Caco-2 (cell line): ENCODE measurements around the gene ARSB. TPM values are rescaled to one million over a fixed set of nuclear protein-coding genes. Genes with fewer than 3 reads are reported as not detected.

ENCODE experiments used
- BruUV-seq: library from RNA; stranded (reverse); fragments of 400-500 nt; replicated peaks from 2 replicates; lab custom pipeline; 2021; lab: Mats Ljungman, UMichigan
- CTCF ChIA-PET: fragments of 300-600 bp; sonication (Branson Sonifier 250); formaldehyde crosslinking; loops from one replicate; lab custom pipeline; 2022; ENCODE audit warnings: antibody characterized with exemption; lab: Charles Lee
- POLR2A ChIA-PET: fragments of 300-600 bp; sonication (Branson Sonifier 250); formaldehyde crosslinking; loops from one replicate; lab custom pipeline; 2022; ENCODE audit warnings: antibody characterized with exemption; lab: Charles Lee
- DNase-seq, 2 experiments: peaks; one replicate each; pipeline versions ENCODE4 v3.0.0 to v3.0.0-alpha.2; 2020 to 2022
- H3K27me3 ChIP-seq: replicated peaks from 2 replicates; pipeline ENCODE4 v1.6.0; 2011; ENCODE audit warnings: low read length; ENCODE audit not compliant: control insufficient read depth, insufficient read depth
- H3K36me3 ChIP-seq: 2 replicates; pipeline ENCODE4 v1.5.1; 2011; ENCODE audit warnings: low read length; ENCODE audit not compliant: control insufficient read depth, insufficient read depth
- H3K4me1 ChIP-seq: fragments of 250-450 bp; sonication (Bioruptor Pico); 2 replicates; pipeline ENCODE4 v1.5.1; 2020; ENCODE audit warnings: mild to moderate bottlenecking
- H3K4me3 ChIP-seq: 2 replicates; pipeline ENCODE4 v1.5.1; 2011; ENCODE audit warnings: low read depth, mild to moderate bottlenecking, control low read depth, low read length
- H3K9me3 ChIP-seq: fragments of 250-450 bp; sonication (Bioruptor Pico); 2 replicates; pipeline ENCODE4 v1.5.1; 2020; ENCODE audit warnings: mild to moderate bottlenecking, moderate library complexity
- H3K27ac Mint-ChIP-seq: one replicate; pipeline ENCODE4 v1.8.0; 2022; ENCODE audit warnings: mixed read lengths; ENCODE audit not compliant: unreplicated experiment
- H3K27me3 Mint-ChIP-seq: one replicate; pipeline ENCODE4 v1.8.0; 2022; ENCODE audit warnings: mixed read lengths; ENCODE audit not compliant: insufficient read depth, unreplicated experiment
- H3K36me3 Mint-ChIP-seq: one replicate; pipeline ENCODE4 v1.8.0; 2022; ENCODE audit warnings: mild to moderate bottlenecking, mixed read lengths; ENCODE audit not compliant: insufficient read depth, unreplicated experiment
- H3K4me1 Mint-ChIP-seq: one replicate; pipeline ENCODE4 v1.8.0; 2022; ENCODE audit warnings: low read depth, mixed read lengths; ENCODE audit not compliant: unreplicated experiment
- H3K4me3 Mint-ChIP-seq: one replicate; pipeline ENCODE4 v1.8.0; 2022; ENCODE audit warnings: mild to moderate bottlenecking, moderate library complexity, mixed read lengths; ENCODE audit not compliant: unreplicated experiment
- H3K9me3 Mint-ChIP-seq: one replicate; pipeline ENCODE4 v1.8.0; 2022; ENCODE audit warnings: mixed read lengths; ENCODE audit not compliant: unreplicated experiment
- CTCF ChIP-seq, 2 experiments: fragments of 200-600 bp in 1 of 2; IDR thresholded peaks; 1 replicate in 1 of 2; 2 replicates in 1 of 2; pipeline versions ENCODE4 v1.5.1 to v1.8.0; 2011 to 2022; ENCODE audit warnings: antibody characterized with exemption in 1 of 2, control low read depth in 1 of 2, inconsistent platforms in 1 of 2, low read depth in 1 of 2, low read length in 1 of 2, mild to moderate bottlenecking in 1 of 2, moderate library complexity in 1 of 2; ENCODE audit not compliant: insufficient read depth in 1 of 2, severe bottlenecking in 1 of 2, unreplicated experiment in 1 of 2
- intact Hi-C: fragments of 100-400 bp; cut with micrococcal nuclease; formaldehyde crosslinking; loops from one replicate; pipeline ENCODE4 v1.10.0; 2022; ENCODE audit not compliant: unreplicated experiment
- total RNA-seq: library from RNA; stranded (reverse); gene quantifications from 2 replicates; pipeline ENCODE4 v1.2.3, GENCODE V29; 2022

Gene ARSB
- total RNA-seq, 1 experiment from 2014 or later = 17.4 TPM

- Histone ChIP-seq H3K9me3 (0 out of 2 replicates have a peak, but pooled peaks cover 3% of the 10 kb centered on the region), H3K4me3 (no peak overlapping the region), H3K27me3 (no peaks in the 10 kb centered on the region), H3K4me1 (no peaks in the 10 kb centered on the region), H3K36me3 (no peaks in the 10 kb centered on the region)
- intact Hi-C loops = no loop called here
- Mint-ChIP-seq H3K36me3 (no peaks in the 10 kb centered on the region), H3K27me3 (no peaks in the 10 kb centered on the region), H3K9me3 (peaks cover 10% of the 10 kb centered on the region), H3K27ac (no peak overlapping the region), H3K4me1 (no peaks in the 10 kb centered on the region), H3K4me3 (no peak overlapping the region)
- CTCF ChIA-PET = no interaction called here
- POLR2A ChIA-PET = no interaction called here
- no peak for TF ChIP-seq CTCF (IDR thresholded peaks at IDR 0.05; ENCODE audit: insufficient read depth in 1 of 2, low read depth in 1 of 2, low read length in 1 of 2, severe bottlenecking in 1 of 2, unreplicated experiment in 1 of 2)
- no TSS peak for BruUV-seq
- DNase-seq = no peak
Observed at GRCh38 chr5:78843436-78843835, 141.7 kb downstream of the ARSB start.

- Histone ChIP-seq H3K4me3 (no peak overlapping the region), H3K9me3 (0 out of 2 replicates have a peak, but pooled peaks cover 3% of the 10 kb centered on the region), H3K36me3 (no peaks in the 10 kb centered on the region), H3K27me3 (no peaks in the 10 kb centered on the region), H3K4me1 (no peaks in the 10 kb centered on the region)
- Mint-ChIP-seq H3K27ac (no peak overlapping the region), H3K36me3 (no peaks in the 10 kb centered on the region), H3K4me1 (no peaks in the 10 kb centered on the region), H3K27me3 (no peaks in the 10 kb centered on the region), H3K9me3 (peaks cover 10% of the 10 kb centered on the region), H3K4me3 (no peak overlapping the region)
- intact Hi-C loops = no loop called here
- no peak for TF ChIP-seq CTCF (IDR thresholded peaks at IDR 0.05; ENCODE audit: insufficient read depth in 1 of 2, low read depth in 1 of 2, low read length in 1 of 2, severe bottlenecking in 1 of 2, unreplicated experiment in 1 of 2)
- BruUV-seq = no TSS peak
- ChIA-PET CTCF (no interaction called here), POLR2A (no interaction called here)
- DNase-seq = no peak
Observed at GRCh38 chr5:78841767-78842166, 143.3 kb downstream of the ARSB start.

- Histone ChIP-seq H3K27me3 (no peaks in the 10 kb centered on the region), H3K4me1 (no peaks in the 10 kb centered on the region), H3K4me3 (no peak overlapping the region), H3K36me3 (no peaks in the 10 kb centered on the region), H3K9me3 (no peaks in the 10 kb centered on the region)
- POLR2A ChIA-PET = no interaction called here
- DNase-seq = no peak
- TF ChIP-seq CTCF (IDR thresholded peaks at IDR 0.05; ENCODE audit: insufficient read depth in 1 of 2, low read depth in 1 of 2, low read length in 1 of 2, severe bottlenecking in 1 of 2, unreplicated experiment in 1 of 2) = no peak
- H3K27ac Mint-ChIP-seq = no peak overlapping the region
- intact Hi-C loops = no loop called here
- BruUV-seq = no TSS peak
- H3K4me3 Mint-ChIP-seq = no peak overlapping the region
- H3K4me1 Mint-ChIP-seq = no peaks in the 10 kb centered on the region
- H3K27me3 Mint-ChIP-seq = no peaks in the 10 kb centered on the region
- no peaks in the 10 kb centered on the region for H3K36me3 Mint-ChIP-seq
- CTCF ChIA-PET = no interaction called here
- H3K9me3 Mint-ChIP-seq = no peaks in the 10 kb centered on the region
Observed at GRCh38 chr5:78838753-78839152, 146.4 kb downstream of the ARSB start.
